NT2/D1 (cell line): ENCODE results near the gene CFTR.
A peak's percentile ranks its signal among the peaks of the same experiment; 100 is the strongest.
"Not testable (repeated sequence)": the region's sequence is repeated elsewhere in the genome, so short reads cannot be mapped to it uniquely, and the experiment has no call there.

Experiments
- DNase-seq: peaks from one replicate; pipeline ENCODE4 v3.0.0-alpha.2; 2011; ENCODE audit warnings: low read depth, low spot score
- H3K27me3 ChIP-seq: 2 replicates; pipeline ENCODE4 v1.6.0; 2011; ENCODE audit warnings: mild to moderate bottlenecking; ENCODE audit not compliant: insufficient read length, insufficient read depth
- H3K36me3 ChIP-seq: 2 replicates; pipeline ENCODE4 v1.6.1; 2011; ENCODE audit warnings: mild to moderate bottlenecking, low read length, mixed read lengths; ENCODE audit not compliant: insufficient read depth, insufficient read length
- H3K4me1 ChIP-seq: 2 replicates; pipeline ENCODE4 v1.5.1; 2011; ENCODE audit not compliant: insufficient read depth, insufficient read length
- H3K4me3 ChIP-seq: 2 replicates; pipeline ENCODE4 v1.5.1; 2011; ENCODE audit warnings: low read depth; ENCODE audit not compliant: insufficient read length
- H3K9ac ChIP-seq: 2 replicates; pipeline ENCODE4 v1.6.0; 2011; ENCODE audit warnings: low read depth; ENCODE audit not compliant: insufficient read length
- H3K9me3 ChIP-seq: 2 replicates; pipeline ENCODE4 v1.5.1; 2011; ENCODE audit warnings: mild to moderate bottlenecking, low read length; ENCODE audit not compliant: insufficient read depth
- SUZ12 ChIP-seq: IDR thresholded peaks from 2 replicates; pipeline ENCODE4 v1.6.1; 2011; ENCODE audit not compliant: insufficient read length, insufficient read depth; ENCODE audit errors: extremely low read depth
- YY1 ChIP-seq: IDR thresholded peaks from 2 replicates; pipeline ENCODE4 v1.6.1; 2011; ENCODE audit not compliant: insufficient read length, insufficient read depth
- ZNF274 ChIP-seq: IDR thresholded peaks from 2 replicates; pipeline ENCODE4 v1.6.1; 2011; ENCODE audit warnings: mild to moderate bottlenecking, low read depth, low read length

Gene CFTR

DNA sequence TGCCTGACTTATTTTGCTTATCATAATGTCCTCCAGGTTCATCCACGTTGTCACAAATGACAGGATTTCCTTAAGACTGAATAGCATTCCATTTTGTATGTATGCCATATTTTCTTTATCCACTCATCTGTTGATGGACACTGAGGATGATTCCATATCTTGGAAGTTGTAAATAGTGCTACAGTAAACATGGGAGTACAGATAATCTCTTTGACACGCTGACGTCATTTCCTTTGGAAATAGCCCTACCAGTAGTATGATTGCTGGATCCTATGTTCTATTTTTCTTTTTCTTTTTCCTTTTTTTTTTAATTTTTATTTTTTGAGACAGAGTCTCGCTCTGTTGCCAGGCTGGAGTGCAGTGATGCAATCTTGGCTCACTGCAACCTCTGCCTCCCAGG, 225.8 kb downstream of the CFTR start:
- Histone ChIP-seq H3K36me3 (no peaks in the 10 kb centered on the region), H3K4me1 (no peaks in the 10 kb centered on the region), H3K4me3 (no peak overlapping the region), H3K27me3 (no peaks in the 10 kb centered on the region), H3K9me3 (no peaks in the 10 kb centered on the region), H3K9ac (no peak overlapping the region)
- no peak for DNase-seq
- TF ChIP-seq YY1 (no peak), SUZ12 (no peak), ZNF274 (no peak)

- no peak overlapping the region for H3K9ac ChIP-seq
- no peaks in the 10 kb centered on the region for H3K9me3 ChIP-seq
- no peak overlapping the region for H3K4me3 ChIP-seq
- TF ChIP-seq SUZ12: no peak
- TF ChIP-seq YY1: no peak
- TF ChIP-seq ZNF274: no peak
- DNase-seq: no peak
- no peaks in the 10 kb centered on the region for H3K27me3 ChIP-seq
- H3K36me3 ChIP-seq: no peaks in the 10 kb centered on the region
- H3K4me1 ChIP-seq: no peaks in the 10 kb centered on the region
These were observed 226.4 kb downstream of the CFTR start for GRCh38 chr7:117706210-117706609.

DNA sequence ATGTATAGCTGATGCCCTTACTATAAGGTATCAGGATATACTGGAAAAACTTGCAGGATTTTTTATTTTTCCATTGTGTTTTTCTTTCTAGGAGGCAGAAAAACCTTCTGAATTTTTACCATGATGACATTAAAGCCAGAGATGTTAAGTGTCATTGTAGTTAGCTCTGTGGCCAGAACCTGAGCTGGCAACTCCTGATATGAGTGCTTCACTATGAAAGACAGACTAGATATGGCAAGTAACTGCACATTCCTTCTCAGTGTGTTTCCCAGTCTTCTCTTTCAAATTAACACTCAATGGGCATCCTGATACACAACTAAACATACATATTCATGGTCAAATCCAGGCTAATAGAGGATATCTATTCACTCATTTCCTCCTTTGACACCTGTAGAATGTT, 227.3 kb downstream of the CFTR start:
- DNase-seq: no peak
- no peak for TF ChIP-seq YY1
- no peaks in the 10 kb centered on the region for H3K36me3 ChIP-seq
- no peak overlapping the region for H3K4me3 ChIP-seq
- H3K9ac ChIP-seq: no peak overlapping the region
- H3K9me3 ChIP-seq: no peaks in the 10 kb centered on the region
- H3K4me1 ChIP-seq: no peaks in the 10 kb centered on the region
- no peaks in the 10 kb centered on the region for H3K27me3 ChIP-seq

DNA sequence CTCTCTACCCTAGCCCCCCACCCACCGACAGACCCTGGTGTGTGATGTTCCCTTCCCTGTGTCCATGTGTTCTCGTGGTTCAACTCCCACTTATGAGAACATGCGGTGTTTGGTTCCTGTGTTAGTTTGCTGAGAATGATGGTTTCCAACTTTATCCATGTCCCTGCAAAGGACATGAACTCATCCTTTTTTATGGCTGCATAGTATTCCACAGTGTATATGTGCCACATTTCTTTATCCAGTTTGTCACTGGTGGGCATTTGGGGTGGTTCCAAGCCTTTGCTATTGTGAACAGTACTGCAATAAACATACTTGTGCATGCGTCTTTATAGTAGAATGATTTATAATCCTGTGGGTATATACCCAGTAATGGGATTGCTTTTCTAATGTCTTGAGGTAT, 228.3 kb downstream of the CFTR start:
- not testable (repeated sequence) for H3K36me3 ChIP-seq, H3K4me3 ChIP-seq, H3K9me3 ChIP-seq, H3K27me3 ChIP-seq, DNase-seq, H3K9ac ChIP-seq, H3K4me1 ChIP-seq

GRCh38 chr7:117711556-117711955, 231.7 kb downstream of the CFTR start:
- Histone ChIP-seq H3K36me3 (no peaks in the 10 kb centered on the region), H3K9ac (no peak overlapping the region), H3K9me3 (no peaks in the 10 kb centered on the region), H3K4me1 (no peaks in the 10 kb centered on the region), H3K27me3 (no peaks in the 10 kb centered on the region), H3K4me3 (no peak overlapping the region)
- no peak for TF ChIP-seq SUZ12
- TF ChIP-seq ZNF274: no peak
- no peak for TF ChIP-seq YY1
- DNase-seq: no peak

DNA sequence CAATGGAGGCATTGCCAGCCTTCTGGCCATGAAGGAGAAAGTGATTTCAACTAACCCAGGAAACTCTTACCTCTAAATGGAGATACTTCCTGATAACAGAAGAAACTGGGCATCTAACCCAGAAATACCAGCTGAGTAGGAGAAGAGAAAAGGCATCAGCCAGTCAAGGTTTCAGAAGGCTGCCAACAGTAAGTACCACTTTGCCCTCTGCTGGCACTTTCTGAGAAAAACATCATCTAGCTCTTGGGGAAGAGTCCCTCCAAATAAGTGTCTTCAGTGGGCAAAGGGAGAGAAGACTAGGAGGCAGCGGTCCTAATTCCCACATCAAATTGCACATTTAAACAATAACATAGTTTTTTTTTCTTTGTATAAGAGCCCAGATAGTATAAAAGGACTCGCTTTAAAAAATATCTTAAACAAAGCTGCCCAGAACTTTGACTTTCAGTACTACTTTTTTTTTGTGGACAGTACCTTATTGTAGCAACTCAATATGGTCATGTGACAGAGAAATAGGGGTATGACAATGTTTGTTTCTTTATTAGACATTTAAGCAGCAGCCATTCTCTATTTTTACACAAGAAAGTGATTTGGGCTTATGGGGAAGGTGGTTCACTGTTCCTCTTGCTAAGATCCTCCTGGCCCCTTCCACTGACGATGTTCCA, 236.1 kb downstream of the CFTR start:
- Histone ChIP-seq H3K9ac (no peak overlapping the region), H3K27me3 (no peaks in the 10 kb centered on the region), H3K4me1 (no peaks in the 10 kb centered on the region), H3K9me3 (no peaks in the 10 kb centered on the region), H3K36me3 (no peaks in the 10 kb centered on the region), H3K4me3 (no peak overlapping the region)
- DNase-seq: peak; percentile 66
- TF ChIP-seq YY1: no peak
- TF ChIP-seq SUZ12: no peak
- no peak for TF ChIP-seq ZNF274

DNA sequence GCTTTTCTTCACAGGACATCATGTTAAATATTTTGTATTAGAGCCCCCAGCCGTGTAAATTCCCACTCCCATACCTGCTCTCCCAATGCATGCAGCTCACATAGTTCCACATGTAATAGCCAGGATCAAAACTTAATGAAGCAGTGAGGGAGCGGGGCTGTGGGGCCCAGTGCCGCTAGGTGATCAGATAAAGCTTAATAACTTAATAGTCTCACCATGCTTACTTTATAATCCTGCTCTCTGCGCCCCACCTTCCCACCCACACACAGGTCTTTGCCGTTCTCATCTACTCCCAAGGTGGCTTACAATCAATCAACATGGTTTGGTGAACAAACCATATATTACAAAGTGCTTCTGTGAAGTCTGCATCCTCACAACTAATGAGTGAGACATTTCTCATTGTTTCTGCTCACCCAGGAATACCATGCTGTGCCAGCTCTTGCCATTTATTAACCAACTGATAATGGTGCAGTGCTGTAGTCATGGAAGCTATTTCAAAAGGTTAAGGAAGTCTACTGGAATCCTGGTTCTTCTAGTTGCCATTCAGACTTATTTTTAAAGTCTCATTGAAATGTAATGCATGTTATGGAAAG, 237.0 kb downstream of the CFTR start:
- DNase-seq: no peak
- H3K4me3 ChIP-seq: no peak overlapping the region
- no peaks in the 10 kb centered on the region for H3K4me1 ChIP-seq
- no peak for TF ChIP-seq SUZ12
- TF ChIP-seq ZNF274: no peak
- no peak for TF ChIP-seq YY1
- H3K27me3 ChIP-seq: no peaks in the 10 kb centered on the region
- no peak overlapping the region for H3K9ac ChIP-seq
- no peaks in the 10 kb centered on the region for H3K36me3 ChIP-seq
- H3K9me3 ChIP-seq: no peaks in the 10 kb centered on the region
